Measurements from ENCODE around the gene C4orf51.

C4orf51 gene

DNA sequence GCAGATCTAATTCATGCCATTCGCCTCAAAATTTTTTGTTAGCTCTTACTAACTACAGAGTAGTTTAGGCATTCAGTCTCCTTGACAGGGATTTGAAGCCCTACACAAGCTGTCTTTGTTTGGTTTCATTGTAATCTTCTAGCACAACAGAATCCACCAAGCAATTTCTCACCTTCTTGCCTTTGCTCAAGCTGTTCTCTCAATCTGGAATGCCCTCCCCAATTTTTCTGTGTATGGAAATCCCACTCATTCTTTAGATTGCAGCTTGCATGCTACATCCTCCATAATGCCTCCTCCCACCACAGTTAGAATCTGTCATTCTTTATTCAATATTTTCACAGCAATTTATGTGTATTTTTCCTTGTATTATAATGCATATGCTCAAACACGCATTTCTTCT, 63.7 kb downstream of the C4orf51 start:
- in situ Hi-C loops (cut with MboI; ENCODE audit: low sequenced_read_pairs): no loop called here

DNA sequence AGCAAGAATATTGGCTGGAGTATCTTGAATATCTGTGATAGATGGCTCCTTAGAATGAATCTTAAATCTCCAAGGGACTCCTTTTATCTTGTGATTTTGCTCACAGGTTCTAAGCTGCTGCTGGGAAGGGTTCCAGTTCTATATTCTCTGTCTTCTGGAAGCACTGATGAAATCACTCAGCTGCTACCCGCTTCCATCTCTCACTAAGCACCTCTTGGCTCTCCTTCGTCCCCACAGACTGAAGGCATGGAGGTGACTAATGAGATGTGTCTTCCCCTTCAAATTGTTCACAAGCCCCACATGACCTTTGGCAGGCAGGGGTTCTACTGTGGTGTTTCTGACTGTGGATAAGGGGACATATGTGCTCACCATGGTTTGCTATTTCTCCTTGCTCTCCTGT, 75.9 kb downstream of the C4orf51 start:
- in situ Hi-C loops (cut with MboI; ENCODE audit: low sequenced_read_pairs): no loop called here

- in situ Hi-C loops (cut with MboI; ENCODE audit: low sequenced_read_pairs): no loop called here
Measured at GRCh38 chr4:145756244-145756643, 76.3 kb downstream of the C4orf51 start.

GRCh38 chr4:145757188-145757587, 77.2 kb downstream of the C4orf51 start:
- in situ Hi-C loops (cut with MboI; ENCODE audit: low sequenced_read_pairs): no loop called here

DNA sequence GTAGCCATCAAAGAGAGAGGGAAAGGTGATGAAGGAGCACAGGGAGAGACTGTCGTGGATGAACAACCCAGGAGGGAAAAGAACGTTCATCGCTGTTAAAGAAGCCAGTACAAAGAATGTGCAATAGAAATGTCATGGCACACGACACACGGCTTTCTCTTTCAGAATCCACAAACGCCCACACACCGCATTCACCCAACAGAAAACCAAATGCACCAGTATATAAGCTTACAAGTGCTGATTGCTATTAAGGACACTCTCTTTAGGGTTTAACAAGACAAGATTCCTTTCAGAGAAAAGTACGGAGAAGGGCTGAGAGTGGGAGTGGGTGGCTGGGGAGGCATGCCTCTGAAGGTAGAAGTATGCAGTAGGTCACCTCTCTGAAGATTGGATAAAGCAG, 80.2 kb downstream of the C4orf51 start:
- in situ Hi-C loops (cut with MboI; ENCODE audit: low sequenced_read_pairs): no loop called here

GRCh38 chr4:145760961-145761929, 81.3 kb downstream of the C4orf51 start:
- in situ Hi-C loops (cut with MboI; ENCODE audit: low sequenced_read_pairs): no loop called here

- in situ Hi-C loops (cut with MboI; ENCODE audit: low sequenced_read_pairs): no loop called here
Measured at GRCh38 chr4:145762719-145763118, 82.8 kb downstream of the C4orf51 start.

DNA sequence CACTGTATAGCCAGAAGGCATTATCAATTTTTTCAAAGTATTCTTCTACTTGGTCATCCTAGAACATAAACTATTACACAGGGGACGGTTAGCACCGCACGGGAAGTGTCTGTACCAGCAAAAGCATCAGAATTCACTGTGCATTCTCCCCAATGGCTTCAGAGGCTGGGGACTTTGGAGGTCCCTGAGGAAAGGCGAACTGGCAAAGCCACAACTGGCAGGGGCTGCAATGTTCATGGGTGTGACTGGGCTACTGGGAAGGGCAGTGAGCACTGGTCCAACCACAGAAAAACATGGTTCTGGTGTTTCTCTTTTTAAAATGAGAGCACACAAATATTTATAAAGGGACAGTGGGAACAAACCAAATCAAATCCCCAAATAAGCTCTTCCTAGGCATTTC, 83.5 kb downstream of the C4orf51 start:
- in situ Hi-C loops (cut with MboI; ENCODE audit: low sequenced_read_pairs): no loop called here

- in situ Hi-C loops (cut with MboI; ENCODE audit: low sequenced_read_pairs): no loop called here
Measured at GRCh38 chr4:145766273-145766672, 86.3 kb downstream of the C4orf51 start.

GRCh38 chr4:145769450-145770037, 89.6 kb downstream of the C4orf51 start:
- in situ Hi-C loops (cut with MboI; ENCODE audit: low sequenced_read_pairs): no loop called here

- in situ Hi-C loops (cut with MboI; ENCODE audit: low sequenced_read_pairs): no loop called here
Measured at GRCh38 chr4:145770124-145770523, 90.2 kb downstream of the C4orf51 start.

DNA sequence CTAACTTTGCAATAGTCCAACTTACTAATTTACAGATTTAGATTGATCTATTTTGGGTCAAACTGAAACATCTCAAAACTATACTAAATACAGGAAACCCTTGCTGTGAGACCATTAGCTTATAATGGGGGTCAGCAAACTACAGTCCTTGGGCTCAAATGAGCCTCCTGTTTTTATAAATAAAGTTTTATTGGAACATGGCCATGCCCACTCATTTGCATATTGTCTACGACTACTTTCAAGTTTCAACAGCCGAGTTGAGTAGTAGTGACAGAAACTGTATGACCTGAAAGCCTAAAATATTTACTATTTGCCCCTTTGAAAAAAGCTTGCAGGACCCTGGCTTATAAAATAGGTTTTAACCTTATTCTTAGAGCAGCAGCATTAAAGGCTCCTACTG, 92.4 kb downstream of the C4orf51 start:
- in situ Hi-C loops (cut with MboI; ENCODE audit: low sequenced_read_pairs): no loop called here

DNA sequence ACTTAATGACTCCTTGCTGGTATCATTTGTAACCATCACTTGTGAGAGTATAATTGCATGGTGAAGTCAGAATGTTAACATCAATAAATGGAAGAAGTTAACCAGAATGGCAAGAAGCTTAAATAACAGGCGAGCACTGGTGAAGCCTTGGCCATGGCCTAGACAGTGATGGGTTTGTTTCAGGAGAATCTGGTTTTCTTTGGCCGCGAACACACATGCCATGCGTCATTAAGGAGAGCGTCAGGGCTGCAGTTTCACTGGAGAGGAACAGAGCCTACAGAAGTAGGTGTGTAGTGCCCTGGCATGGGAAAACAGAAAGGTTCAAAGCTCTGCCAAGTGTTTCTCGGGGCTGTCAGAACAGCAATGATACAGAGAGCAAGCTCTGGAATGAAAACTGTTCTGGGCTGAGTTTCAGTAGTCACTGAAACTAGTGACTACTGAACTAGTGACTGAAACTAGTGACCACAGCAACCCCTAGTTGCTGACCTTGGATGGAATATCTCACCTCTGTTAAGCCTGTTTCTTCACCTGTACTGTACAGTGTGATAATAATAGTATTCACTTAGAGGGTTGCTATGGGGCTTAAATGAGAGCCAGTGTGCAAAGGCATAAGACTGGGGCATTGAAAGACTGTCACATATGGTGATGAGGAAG, 93.8 kb downstream of the C4orf51 start:
- in situ Hi-C loops (cut with MboI; ENCODE audit: low sequenced_read_pairs): no loop called here

- in situ Hi-C loops (cut with MboI; ENCODE audit: low sequenced_read_pairs): no loop called here
Measured at GRCh38 chr4:145774473-145774872, 94.5 kb downstream of the C4orf51 start.

- in situ Hi-C loops (cut with MboI; ENCODE audit: low sequenced_read_pairs): no loop called here
Measured at GRCh38 chr4:145775406-145775805, 95.5 kb downstream of the C4orf51 start.

GRCh38 chr4:145776208-145776607, 96.3 kb downstream of the C4orf51 start:
- in situ Hi-C loops (cut with MboI; ENCODE audit: low sequenced_read_pairs): no loop called here

DNA sequence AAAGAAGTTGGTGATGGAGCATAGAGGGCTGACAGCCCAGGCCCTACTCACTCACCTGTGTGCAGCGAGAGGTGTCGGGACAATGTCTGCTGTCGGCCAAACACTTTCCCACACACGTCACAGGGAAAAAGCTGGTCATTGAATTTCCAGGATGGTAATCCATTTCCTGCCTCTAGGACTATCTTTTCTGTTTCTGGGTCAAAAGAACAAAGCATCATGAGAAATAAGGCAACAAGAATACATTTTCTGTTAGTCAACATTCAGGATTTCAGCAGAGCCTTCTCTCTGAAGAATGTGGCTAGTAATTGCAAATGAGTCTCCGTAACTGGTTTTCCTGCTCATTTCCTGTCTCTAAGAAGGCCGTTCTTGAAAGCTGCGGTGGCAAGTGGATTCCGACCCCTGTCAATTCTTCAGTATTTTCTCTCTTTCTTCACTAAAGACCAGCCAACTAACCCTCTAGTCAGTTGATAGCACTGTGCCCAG, 99.4 kb downstream of the C4orf51 start:
- in situ Hi-C loops (cut with MboI; ENCODE audit: low sequenced_read_pairs): no loop called here

- in situ Hi-C loops (cut with MboI; ENCODE audit: low sequenced_read_pairs): no loop called here
Measured at GRCh38 chr4:145781351-145781750, 101.4 kb downstream of the C4orf51 start.

Data from HL-60/S4 (cell line).